HG02884 (cell line): ENCODE data around the gene ODAD4.

ENCODE experiments used
- ATAC-seq: cut with Tn5 transposase; IDR thresholded peaks from one replicate; pipeline ENCODE4 v1.9.1; 2021; ENCODE audit warnings: mild to moderate bottlenecking, moderate library complexity; ENCODE audit not compliant: unreplicated experiment

ODAD4 gene, protein sequence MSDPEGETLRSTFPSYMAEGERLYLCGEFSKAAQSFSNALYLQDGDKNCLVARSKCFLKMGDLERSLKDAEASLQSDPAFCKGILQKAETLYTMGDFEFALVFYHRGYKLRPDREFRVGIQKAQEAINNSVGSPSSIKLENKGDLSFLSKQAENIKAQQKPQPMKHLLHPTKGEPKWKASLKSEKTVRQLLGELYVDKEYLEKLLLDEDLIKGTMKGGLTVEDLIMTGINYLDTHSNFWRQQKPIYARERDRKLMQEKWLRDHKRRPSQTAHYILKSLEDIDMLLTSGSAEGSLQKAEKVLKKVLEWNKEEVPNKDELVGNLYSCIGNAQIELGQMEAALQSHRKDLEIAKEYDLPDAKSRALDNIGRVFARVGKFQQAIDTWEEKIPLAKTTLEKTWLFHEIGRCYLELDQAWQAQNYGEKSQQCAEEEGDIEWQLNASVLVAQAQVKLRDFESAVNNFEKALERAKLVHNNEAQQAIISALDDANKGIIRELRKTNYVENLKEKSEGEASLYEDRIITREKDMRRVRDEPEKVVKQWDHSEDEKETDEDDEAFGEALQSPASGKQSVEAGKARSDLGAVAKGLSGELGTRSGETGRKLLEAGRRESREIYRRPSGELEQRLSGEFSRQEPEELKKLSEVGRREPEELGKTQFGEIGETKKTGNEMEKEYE

DNA sequence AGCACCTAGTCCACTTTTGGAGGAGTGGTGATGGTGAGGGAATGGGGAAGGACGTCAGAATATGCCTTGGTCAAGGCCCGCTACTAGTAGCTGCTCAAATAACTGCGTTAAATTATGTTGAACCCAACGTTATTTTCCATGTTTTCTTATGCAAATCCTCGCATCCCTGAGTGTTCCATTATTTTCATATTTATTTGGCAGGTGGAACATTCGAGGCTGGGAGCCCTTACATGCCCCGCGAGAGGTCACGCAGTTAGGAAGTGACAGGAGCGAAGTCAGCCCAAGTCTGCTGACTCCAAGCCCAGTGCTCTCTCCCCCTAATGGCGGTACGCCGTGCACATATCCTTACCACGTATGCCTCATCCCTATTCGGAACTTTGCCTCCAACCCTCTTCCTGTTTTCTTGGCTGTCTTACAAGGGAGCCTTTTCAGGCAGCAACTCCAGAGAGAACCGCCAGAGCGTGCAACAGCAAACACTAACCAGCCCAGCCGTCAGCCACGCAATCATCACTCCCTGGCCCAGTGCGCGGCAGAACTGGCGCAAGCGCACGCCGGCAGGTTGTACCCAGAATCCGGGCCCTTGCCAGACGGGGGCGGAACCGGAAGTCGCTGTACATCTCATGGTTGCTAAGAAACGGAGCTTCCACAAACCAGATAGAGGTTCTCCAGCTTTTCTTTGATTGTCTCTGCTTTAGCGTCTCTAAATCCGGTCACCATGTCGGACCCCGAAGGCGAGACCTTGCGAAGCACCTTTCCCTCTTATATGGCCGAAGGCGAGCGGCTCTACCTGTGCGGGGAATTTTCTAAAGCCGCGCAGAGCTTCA lies at the start of gene ODAD4:
TSS of gene ODAD4 (plus strand) at position 609 of the 824 bp plus-strand sequence. CDS start at position 716, 107 bp downstream.
- ATAC-seq: peak; percentile 97

DNA sequence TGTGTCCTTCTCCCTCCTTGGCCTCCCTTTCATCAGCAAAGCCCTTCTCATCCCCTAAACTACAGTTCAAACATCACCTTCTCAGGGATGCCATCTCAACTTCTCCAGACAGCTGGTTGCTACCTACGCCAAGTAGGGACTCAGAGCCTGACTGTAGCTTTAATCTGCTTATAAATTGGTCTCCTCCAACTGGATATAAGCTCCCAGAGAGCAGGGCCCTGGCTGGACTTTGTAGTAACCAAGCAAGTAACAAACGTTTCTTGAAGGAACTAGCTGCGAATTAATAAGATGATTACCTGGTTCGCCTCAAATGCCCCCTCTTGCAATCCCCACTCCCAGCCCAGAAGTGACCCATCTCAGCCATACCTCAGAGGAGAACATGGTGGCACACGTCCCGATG lies 47.7 kb upstream of the ODAD4 start:
- ATAC-seq: no peak

DNA sequence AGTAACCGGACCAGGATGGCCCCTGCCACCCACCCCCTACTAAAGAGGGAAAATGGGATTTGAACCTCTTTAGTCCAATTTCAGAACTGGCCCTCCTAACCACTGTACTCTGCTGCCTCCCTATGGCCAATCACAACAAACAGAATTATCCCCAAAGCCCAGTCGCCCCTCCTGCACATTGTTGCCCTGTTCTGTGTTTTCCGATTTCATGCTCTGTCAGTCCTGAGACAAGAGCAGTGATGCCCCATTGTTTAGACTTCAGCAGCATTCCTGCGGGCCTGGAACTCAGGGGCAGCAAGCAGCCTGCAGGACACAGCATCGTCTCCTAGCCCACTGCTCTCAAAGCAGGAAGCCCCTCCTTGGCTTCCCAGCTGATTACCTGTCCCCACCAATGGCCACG lies 44.7 kb upstream of the ODAD4 start:
- ATAC-seq: no peak

DNA sequence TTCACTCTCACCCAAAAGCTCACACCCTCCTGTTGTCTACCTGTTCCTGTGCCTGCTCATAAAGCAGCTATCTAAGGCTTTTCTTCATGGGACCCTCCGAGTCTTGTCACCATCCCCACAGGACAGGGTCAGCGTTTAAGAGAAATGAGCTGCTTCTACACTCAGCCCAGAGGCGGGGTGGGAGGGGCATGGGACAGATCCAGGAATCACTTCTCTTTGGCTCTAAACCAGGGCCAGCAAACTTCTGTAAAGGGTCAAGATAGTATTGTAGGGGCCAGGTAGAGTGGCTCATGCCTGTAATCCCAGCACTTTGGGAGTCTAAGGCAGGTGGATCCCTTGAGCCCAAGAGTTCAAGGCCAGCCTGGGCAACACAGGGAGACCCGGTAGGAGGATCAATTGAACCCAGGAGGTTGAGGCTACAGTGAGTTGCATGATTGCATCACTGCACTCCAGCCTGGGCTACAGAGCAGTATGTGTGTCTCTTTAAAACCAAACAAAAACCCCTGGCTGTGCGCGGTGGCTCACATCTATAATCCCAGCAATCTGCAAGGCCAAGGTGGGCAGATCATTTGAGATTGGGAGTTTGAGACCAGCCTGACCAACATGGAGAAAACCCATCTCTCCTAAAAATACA lies 42.0 kb upstream of the ODAD4 start:
- ATAC-seq: no peak

DNA sequence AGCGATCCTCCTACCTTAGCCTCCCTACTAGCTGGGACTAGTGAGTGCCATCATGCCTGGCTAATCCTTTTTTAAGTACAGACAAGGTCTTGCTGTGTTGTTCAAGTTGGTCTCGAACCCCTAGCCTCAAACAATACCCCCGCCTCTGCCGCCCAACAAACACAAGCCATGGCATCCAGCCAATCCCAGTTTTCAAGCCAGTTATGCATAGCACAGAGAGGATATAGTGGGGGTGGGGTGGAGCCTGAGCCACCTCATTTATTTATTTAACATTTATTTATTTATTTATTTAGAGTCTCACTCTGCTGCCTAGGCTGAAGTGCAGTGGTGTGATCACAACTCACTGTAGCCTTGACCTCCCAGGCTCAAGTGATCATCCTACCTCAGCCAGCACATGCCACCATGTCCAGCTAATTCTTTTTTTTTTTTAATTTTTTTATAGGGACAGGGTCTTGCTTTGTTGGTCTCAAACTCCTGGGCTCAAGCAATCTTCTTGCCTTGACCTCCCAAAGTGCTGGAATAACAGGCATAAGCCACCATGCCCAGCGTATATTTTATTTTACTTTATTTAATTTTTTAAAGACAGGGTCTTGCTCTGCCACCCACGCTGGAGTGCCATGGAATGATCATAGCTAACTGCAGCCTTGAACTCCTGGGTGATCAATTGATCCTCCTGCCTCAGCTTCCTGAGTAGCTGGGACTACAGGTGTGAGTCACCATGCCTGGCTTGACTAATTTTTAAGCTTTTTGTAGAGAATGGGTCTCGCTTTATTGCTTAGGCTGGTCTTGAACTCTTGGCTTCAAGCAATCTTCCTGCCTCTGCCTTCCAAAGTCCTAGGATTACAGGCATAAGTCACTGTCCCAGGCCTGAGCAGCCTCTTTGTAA lies 39.0 kb upstream of the ODAD4 start:
- ATAC-seq: no peak

DNA sequence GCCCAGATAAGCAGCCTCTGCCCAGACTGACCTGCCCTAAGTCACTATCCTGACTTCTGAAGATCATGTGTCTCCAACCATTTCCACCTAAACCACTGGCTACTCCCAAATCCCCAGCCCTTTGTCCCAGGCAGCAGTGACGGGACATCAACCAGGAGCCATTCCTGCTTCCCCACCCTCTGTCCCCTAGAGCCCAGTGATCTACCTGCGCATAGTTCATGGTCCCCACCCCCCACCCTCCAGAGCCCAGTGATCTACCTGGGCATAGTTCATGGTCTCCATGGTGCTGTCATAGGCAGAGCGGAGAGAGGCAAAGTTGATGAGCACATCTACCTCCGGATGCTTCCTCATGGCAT lies 38.4 kb upstream of the ODAD4 start:
- ATAC-seq: no peak

DNA sequence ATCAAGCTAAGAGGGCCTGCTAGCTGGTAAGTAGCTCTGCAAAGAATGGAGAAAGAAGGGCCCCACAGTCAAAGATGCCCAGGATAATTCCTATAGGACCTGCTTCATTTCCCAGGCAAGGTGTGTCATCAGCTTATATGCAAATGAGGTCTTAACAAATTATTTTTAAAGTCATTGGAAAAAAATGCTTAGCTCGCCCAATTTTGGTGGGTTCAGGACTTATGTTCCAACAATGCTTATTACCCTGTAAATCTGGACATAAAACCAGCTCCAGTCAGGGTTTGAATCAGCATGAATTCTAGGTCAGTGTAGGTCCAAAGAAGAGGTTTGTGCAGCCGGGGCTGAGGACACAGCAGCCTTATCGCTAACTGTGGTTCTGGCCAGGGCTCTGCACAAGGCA lies 37.0 kb upstream of the ODAD4 start:
- ATAC-seq: no peak

DNA sequence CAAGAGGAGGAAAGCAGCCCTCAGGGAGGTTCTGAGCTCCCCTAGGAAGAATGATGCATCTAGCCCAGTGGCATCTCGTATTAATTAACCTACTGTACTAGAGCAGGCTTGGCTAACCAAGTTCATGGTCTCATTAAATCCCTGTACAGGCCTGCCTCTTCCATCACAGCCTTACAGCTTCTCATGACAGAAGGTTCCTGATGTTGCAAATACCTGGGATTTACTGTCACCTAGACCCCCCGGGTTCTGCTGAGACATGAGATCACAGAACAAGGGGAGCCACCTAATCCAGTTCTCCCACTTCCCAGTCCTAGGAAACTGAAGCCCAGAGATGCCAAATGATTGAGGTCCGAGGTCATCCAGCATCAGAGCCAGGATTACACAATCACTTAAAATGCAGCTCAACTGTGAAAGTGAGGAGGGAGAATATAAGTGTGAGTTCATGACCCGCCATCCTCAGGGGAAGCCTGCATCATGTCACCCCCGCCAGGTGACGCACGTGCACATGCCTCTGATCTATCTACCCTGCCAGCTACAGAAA lies 35.6 kb upstream of the ODAD4 start:
- ATAC-seq: no peak

DNA sequence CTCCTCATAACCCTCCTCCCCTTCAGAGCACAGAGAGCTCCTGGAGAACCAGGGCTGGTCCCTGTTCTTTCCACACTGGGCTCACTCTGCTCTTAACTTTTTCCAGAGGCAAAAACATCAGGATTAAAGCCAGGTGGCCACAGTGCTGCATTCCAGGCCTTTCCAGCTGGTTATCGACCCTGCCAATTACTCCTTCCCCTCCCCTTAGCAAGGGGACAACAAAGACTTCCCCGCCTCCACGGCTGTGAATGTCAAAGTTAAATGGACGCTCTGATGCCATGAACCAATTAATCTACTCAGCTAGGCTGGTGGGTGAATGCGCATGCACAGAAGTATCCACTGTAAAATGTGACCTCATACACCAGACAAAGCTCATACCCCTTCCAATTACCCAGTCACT lies 34.8 kb upstream of the ODAD4 start:
- no peak for ATAC-seq

DNA sequence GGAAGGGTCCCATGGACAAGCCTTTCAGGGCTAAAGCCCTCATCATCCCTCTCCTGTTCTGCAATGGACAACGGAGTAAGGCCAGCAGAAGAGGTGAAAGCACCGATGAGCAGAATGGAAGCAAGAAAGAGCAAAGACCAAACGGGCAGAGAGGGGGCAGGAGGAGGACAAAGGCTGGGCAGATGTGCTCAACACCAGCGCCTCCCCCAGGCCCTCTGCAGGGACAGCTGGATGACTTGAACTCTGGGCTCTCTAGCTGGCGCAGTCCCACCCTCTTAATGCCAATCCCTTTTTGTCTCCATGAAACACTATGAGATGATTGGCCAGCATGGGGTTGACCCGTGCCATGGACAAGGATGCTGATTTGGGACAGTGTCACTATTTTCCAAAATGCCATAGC lies 33.7 kb upstream of the ODAD4 start:
- no peak for ATAC-seq

DNA sequence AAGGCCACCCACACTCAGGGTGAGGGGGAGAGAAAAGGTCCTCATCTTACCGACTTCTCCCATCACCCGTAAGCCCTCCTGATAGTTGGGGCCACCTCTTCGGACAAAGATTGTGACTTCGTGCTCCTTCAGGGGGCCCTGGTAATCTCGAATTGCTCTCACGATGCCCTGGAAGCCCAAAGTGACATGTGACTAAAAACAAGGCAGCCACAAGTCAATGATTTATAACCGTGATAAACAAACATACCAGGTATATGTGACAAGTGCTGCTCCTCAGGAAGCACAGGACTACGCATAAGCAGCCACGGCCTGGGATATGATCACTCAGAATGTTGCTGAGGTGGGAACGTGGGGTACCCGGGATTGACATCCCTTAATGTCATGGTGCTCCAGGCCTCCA lies 28.8 kb upstream of the ODAD4 start:
- no peak for ATAC-seq

DNA sequence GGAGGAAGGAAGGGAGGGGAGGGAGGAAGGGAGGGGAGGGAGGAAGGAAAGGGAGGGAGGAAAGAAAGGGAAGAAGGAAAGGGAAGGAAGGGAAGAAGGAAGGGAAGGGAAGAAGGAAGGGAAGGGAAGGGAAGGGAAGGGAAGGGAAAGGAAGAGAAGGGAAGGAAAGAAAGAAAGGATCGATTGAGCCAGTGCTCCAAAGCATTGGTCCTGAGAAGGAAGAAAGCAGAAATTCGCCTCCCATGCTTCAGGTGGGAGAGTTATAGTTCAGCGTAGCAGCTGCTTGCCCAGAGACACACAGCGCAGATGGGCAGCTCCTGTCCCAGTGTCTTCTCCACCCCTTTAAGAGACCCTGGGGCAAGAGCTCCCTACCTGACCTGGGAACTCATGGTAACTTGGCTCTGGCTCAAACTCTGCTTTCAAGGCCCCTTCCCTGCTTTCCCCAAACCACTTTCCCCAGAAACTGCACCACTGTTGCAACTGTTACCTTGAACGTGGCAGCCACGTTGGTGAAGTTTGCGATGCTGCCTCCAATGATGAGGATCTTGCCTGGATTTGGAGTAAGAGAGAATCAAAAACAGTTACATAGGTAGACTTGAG lies 26.1 kb upstream of the ODAD4 start:
- no peak for ATAC-seq

DNA sequence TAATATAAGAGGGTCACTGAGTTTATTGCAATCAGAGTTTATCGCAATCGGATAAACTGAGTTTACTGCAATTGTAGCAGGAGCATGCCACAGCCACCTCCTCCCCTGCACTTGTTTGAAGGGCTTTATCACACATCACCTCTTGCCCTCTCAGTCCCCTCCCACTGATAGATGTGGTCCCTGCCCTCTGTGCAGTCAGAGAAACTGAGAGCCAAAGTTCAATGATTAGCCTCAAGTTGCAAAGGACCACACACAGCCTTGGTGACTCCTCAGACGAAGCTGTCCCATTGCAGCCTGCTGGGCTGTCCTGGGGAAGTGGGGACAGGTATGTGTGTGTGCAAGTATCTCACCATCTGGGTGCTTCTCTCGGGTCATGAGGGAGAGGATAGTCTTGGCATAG lies 25.2 kb upstream of the ODAD4 start:
- no peak for ATAC-seq

DNA sequence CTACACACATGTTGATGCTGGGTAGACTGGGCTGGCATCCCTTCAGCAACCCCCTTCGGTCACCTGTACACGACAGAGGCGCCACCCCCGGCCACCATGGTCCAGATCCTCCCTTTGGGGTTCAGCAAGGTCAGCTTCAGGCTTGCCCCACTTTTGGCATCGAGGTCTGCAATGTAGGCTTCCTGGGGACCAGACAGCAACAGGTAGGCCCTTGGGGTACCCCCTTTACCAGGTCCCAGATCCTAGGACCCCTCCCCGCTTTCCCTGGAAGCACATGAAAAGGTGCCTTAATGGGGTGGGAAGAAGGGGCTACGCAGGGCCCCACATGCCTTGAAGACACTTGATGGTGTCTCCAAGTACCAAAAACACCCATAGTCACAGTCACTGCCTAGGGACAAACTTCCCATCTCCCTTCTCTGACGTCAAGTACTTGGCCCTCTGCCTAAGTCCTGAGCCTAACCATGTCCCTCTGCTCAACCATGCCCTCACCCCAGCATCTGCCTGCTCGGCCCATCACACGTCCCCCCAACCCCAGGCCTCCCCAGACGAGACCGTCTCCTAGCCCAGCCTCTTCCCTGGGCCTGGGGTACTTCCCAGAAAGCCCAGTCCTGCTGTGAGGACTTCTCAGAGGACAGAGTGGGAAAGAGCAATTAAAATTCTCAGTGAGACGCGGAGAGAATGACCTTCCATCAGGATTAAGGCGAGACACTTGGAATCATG lies 23.8 kb upstream of the ODAD4 start:
- no peak for ATAC-seq

DNA sequence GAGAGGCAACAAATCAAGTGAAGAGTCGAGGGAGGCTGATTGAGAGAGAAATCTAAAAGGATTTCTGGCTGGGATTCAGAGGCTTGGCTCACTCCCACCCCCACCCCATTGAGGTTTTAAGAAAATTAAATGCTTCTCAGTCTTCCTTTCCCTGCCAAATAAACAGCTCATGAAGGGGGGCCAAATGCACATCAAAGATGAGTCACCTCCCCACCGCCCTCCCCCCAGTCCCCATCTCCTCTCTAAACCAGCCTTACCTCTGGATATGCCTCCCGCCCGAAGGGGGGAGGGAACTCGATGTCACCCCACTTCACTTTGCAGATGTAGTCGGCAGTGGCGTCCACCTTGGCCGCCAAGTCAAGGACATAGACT lies 23.2 kb upstream of the ODAD4 start:
- no peak for ATAC-seq

DNA sequence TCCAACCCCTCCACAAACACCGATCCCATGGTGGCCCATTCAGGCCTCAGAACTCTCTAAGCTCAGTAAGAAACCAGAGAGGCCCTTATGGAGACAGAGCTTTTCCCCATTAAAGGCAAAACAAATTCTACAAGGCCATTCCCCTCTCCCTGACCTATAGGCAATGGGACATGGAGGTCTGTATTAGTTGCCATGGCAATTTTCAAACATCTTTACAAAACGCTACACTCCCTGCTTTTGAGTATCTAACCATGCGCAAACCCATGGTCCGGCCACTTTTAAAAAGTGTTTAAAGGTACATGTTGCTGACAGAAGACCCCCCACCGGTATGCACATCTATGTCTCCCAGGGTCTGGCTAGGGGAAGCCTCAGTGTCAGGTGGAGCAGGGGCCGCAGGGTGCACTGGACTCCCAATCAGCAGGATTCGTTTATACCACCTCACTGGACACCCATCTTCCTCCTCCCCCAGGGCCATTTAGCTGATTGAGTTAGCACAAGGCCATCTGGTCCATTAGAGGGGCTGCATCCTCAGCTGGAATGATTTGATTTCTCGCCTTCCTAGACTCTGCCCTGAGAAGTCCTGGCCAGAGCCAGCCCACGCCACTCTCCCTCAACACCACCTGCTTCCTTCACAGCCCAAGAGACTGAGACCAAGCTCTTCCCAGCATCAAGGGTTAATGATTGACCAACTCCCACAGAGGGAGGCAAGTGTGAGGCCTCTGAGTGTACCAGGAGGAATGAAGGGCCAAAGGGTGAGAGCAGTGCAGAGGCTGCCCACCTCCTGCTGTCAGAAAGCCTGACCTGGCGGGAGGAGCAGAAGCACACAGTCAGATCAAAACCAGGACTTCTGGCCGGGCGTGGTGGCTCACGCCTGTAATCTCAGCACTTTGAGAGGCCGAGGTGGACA lies 22.5 kb upstream of the ODAD4 start:
- ATAC-seq: no peak

DNA sequence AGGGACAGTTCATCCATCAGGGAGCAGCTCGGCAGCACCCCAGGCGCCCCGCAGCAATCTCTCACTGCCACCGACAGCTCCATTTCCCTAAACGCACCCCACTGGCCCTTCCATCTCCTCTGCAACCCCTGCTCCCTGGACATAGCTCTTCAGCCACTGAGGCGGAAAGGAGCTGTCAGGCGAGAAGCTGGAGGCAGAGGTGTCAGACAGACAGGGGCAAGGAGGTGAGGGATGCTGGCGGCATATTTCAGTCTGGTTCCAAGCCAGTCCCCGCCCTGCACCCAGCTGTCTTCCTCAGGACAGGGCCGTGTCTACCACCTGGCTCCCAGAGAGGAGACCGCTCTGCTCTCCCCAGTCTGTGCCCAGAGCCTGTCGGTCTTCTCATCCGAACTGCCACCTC lies 21.3 kb upstream of the ODAD4 start:
- ATAC-seq: no peak
